Measurements from ENCODE around the gene AK9.
"Not testable (repeated sequence)": the region's sequence is repeated elsewhere in the genome, so short reads cannot be mapped to it uniquely, and the experiment has no call there.

The AK9 gene

GRCh38 chr6:109469591-109470189 is 221.3 kb downstream of the AK9 start:
- H3K4me3 ChIP-seq (ENCODE audit: low read depth, low read length): no peak overlapping the region
- TF ChIP-seq CTCF (IDR thresholded peaks at IDR 0.05; ENCODE audit: low read depth, low read length, missing control alignments): no peak
- in situ Hi-C loops (cut with HindIII; ENCODE audit: low sequenced_read_pairs): no loop called here
- DNase-seq (ENCODE audit: low read depth): no peak

GRCh38 chr6:109467696-109468095 is 223.3 kb downstream of the AK9 start:
- in situ Hi-C loops (cut with HindIII; ENCODE audit: low sequenced_read_pairs): no loop called here
- H3K4me3 ChIP-seq (ENCODE audit: low read depth, low read length): no peak overlapping the region
- no peak for TF ChIP-seq CTCF (IDR thresholded peaks at IDR 0.05; ENCODE audit: low read depth, low read length, missing control alignments)
- no peak for DNase-seq (ENCODE audit: low read depth)

DNA sequence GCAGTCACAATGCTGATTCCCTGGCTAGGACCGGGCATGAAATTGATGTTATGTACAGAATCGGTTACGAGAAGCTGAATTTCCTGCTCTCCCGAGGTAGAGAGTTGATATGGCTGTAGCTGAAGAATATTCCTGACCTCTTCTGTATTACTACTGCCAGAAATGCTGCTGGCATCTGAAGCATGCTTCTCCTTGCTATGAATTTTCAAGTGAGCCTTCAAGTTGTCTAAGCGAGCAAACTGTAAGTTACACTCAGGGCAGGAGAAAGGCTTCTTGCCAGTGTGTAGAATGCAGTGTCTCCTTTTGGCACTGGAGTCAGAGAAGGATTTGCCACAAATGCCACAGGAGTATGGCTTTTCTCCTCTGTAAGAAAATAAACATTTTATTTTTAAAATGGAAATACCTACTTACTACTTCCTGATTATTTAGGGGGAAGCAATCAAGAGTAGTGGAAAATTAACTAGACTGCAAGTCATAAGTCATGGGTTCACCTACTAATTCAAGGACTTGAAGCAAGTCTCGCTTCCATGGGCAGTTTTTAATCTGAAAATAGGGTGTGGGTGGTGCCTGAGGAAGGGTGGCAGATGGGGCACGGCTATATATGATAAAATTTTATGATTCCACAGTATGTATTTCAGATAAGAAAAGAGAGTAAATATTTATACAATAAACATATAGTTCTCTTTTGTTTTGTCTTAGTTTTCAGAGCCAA is 224.6 kb downstream of the AK9 start:
- H3K4me3 ChIP-seq (ENCODE audit: low read depth, low read length): no peak overlapping the region
- no peak for TF ChIP-seq CTCF (IDR thresholded peaks at IDR 0.05; ENCODE audit: low read depth, low read length, missing control alignments)
- in situ Hi-C loops (cut with HindIII; ENCODE audit: low sequenced_read_pairs): no loop called here
- DNase-seq (ENCODE audit: low read depth): no peak

DNA sequence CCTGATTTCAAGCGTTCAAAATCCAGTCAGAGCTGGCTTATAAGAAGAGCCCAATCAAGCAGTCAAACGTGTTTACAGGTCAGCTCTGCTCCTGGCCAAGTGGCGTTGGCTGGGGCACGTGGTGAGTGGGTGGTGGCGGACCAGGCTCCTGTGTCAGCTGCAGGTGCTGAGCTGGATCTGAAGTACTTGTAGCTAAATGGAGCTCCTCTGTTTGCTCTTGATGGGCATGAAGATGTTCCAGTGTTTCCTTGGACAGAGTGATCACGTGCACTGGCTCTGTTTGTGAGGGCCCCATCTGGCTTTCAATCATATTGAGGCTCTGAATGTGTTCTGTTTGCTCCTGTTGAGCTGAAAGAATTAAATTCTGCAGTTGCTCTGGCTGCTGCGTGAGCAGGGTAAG is 225.2 kb downstream of the AK9 start:
- DNase-seq (ENCODE audit: low read depth): no peak
- no peak for TF ChIP-seq CTCF (IDR thresholded peaks at IDR 0.05; ENCODE audit: low read depth, low read length, missing control alignments)
- no peak overlapping the region for H3K4me3 ChIP-seq (ENCODE audit: low read depth, low read length)
- in situ Hi-C loops (cut with HindIII; ENCODE audit: low sequenced_read_pairs): no loop called here

DNA sequence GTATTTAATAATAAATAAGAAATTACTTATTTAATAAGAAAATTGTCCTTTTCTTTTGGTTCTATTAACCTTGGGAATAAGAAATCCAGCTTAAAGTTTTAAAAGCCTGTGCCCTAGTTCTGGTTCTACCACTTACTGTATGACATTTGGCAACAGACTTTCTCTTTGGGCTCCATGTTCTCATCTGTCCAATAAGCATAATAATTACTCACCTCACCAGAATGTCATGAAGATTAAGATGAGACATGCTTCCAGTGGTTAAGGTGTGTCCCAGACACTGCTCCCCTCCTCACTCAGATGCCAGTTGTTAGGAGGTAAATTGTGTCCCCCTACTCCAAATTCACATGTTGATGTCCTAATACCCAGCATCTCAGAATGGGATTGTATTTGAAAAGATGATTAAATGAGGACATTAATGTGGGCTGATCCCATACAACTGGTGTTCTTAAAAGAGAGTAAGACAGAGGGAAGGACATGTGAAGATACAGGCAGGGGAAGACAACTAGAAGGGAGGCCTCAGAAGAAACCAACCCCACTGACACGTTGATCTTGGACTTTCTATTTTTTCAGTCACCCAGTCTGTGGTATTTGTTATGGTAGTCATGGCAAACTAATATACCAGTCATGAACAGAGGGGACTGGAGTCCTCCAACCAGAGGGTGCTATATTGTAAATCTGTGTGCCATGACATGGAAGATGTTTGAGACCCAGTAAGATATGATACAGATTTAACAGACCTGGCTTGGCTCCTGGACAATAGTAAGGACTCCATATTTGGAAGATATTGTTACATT is 229.1 kb downstream of the AK9 start:
- H3K4me3 ChIP-seq (ENCODE audit: low read depth, low read length): no peak overlapping the region
- in situ Hi-C loops (cut with HindIII; ENCODE audit: low sequenced_read_pairs): no loop called here
- no peak for TF ChIP-seq CTCF (IDR thresholded peaks at IDR 0.05; ENCODE audit: low read depth, low read length, missing control alignments)
- DNase-seq (ENCODE audit: low read depth): no peak

GRCh38 chr6:109461205-109461604 is 229.8 kb downstream of the AK9 start:
- DNase-seq (ENCODE audit: low read depth); H3K4me3 ChIP-seq (ENCODE audit: low read depth, low read length); in situ Hi-C loops (cut with HindIII; ENCODE audit: low sequenced_read_pairs): not testable (repeated sequence)

Measured in astrocyte of the cerebellum (primary cell).